K562 (cell line): ENCODE results near the gene PPA1. TPM values are rescaled to one million over a fixed set of nuclear protein-coding genes. Genes with fewer than 3 reads are reported as not detected.

Source experiments
- ATAC-seq: fragments of 200-7000 bp; cut with Tn5 transposase; 3 replicates; pipeline ENCODE4 v1.9.1; 2020; ENCODE audit warnings: moderate library complexity
- BruUV-seq: library from RNA; stranded (reverse); fragments of 400-500 nt; replicated peaks from 2 replicates; lab custom pipeline; 2021; lab: Mats Ljungman, UMichigan
- CTCF ChIA-PET: fragments of 300-600 bp; formaldehyde crosslinking; extraction: SDS; loops from one replicate; lab custom pipeline; 2021; ENCODE audit warnings: low intra/inter-chr PET ratio; lab: Yijun Ruan, JAX
- POLR2A ChIA-PET: fragments of 300-600, 350-650 bp; sonication (Branson Sonifier 250); formaldehyde crosslinking; extraction: SDS; loops from one replicate; lab custom pipeline; 2021; ENCODE audit warnings: antibody characterized with exemption, inconsistent platforms; lab: Yijun Ruan, JAX
- DNase-seq, 4 experiments: peaks; one replicate each; pipeline versions ENCODE4 v3.0.0 to v3.0.0-alpha.2; 2011 to 2018; ENCODE audit warnings: low spot score in 3 of 4, mixed read lengths in 3 of 4; ENCODE audit errors: extremely low read depth in 1 of 4
- FAIRE-seq: peaks from 2 replicates; lab custom pipeline; 2011; peaks lifted over from hg19 to GRCh38; lab: Jason Lieb, UNC
- H2AFZ ChIP-seq: 2 replicates; pipeline ENCODE4 v1.6.0; 2011; ENCODE audit warnings: low read depth, low read length, control low read depth, inconsistent platforms
- H3K27ac ChIP-seq: fragments of 200-600 bp; 3 replicates; pipeline ENCODE4 v1.8.0; 2011; ENCODE audit warnings: low read depth, mild to moderate bottlenecking, control low read depth, inconsistent platforms, low read length, moderate library complexity, mixed read lengths; ENCODE audit errors: extremely low read depth
- H3K27me3 ChIP-seq, 2 experiments: fragments of 300-600 bp in 1 of 2; 2 replicates in 1 of 2; 3 replicates in 1 of 2; pipeline versions ENCODE4 v1.6.0 to v1.8.0; 2011; ENCODE audit warnings: inconsistent platforms in 2 of 2, low read length in 2 of 2, mild to moderate bottlenecking in 1 of 2, mixed read lengths in 1 of 2, moderate library complexity in 1 of 2; ENCODE audit not compliant: control insufficient read depth in 2 of 2, insufficient read depth in 2 of 2
- H3K36me3 ChIP-seq: fragments of 300-600 bp; 3 replicates; pipeline ENCODE4 v1.8.0; 2011; ENCODE audit warnings: mild to moderate bottlenecking, low read length, inconsistent platforms; ENCODE audit not compliant: control insufficient read depth, insufficient read depth
- H3K4me1 ChIP-seq, 2 experiments: fragments of 200-600 bp in 1 of 2; replicated peaks in 1 of 2; 2 replicates in 1 of 2; 3 replicates in 1 of 2; pipeline versions ENCODE4 v1.5.1 to v1.8.0; 2011; ENCODE audit warnings: inconsistent platforms in 2 of 2, low read length in 2 of 2, mild to moderate bottlenecking in 1 of 2, mixed read lengths in 1 of 2, moderate library complexity in 1 of 2; ENCODE audit not compliant: control insufficient read depth in 2 of 2, insufficient read depth in 2 of 2
- H3K4me2 ChIP-seq: 2 replicates; pipeline ENCODE4 v1.6.1; 2011; ENCODE audit warnings: low read length, control low read depth, inconsistent platforms, mixed read lengths; ENCODE audit not compliant: insufficient read depth
- H3K4me3 ChIP-seq: fragments of 200-600 bp; sonication (generic), shearing (Covaris generic); 2 replicates; pipeline ENCODE4 v1.5.1; 2016; ENCODE audit warnings: control low read depth, inconsistent platforms
- H3K79me2 ChIP-seq: fragments of 200-600 bp; 3 replicates; pipeline ENCODE4 v1.8.0; 2011; ENCODE audit warnings: low read length, inconsistent platforms; ENCODE audit not compliant: control insufficient read depth, insufficient read depth
- H3K9ac ChIP-seq, 2 experiments: 2 replicates each; pipeline versions ENCODE4 v1.6.0 to v1.6.1; 2011; ENCODE audit warnings: low read depth in 2 of 2, low read length in 2 of 2, control low read depth in 1 of 2, inconsistent platforms in 1 of 2, mild to moderate bottlenecking in 1 of 2, mixed read lengths in 1 of 2; ENCODE audit not compliant: insufficient read depth in 1 of 2
- H3K9me1 ChIP-seq: one replicate; pipeline ENCODE4 v1.6.0; 2011; ENCODE audit warnings: inconsistent platforms, mild to moderate bottlenecking, low read length, moderate library complexity; ENCODE audit not compliant: control insufficient read depth, insufficient read depth
- H3K9me3 ChIP-seq: replicated peaks from 2 replicates; pipeline ENCODE4 v1.5.1; 2011; ENCODE audit warnings: low read depth, low read length, inconsistent platforms; ENCODE audit not compliant: control insufficient read depth, insufficient read depth
- H4K20me1 ChIP-seq: replicated peaks from 2 replicates; pipeline ENCODE4 v1.6.1; 2011; ENCODE audit warnings: low read length, inconsistent platforms, mixed read lengths; ENCODE audit not compliant: control insufficient read depth, insufficient read depth
- BCLAF1 ChIP-seq, 2 experiments: fragments of 450-650 bp in 1 of 2; IDR thresholded peaks; 2 replicates each; pipeline ENCODE4 v1.6.1; 2011 to 2017; ENCODE audit warnings: low read depth in 2 of 2, antibody characterized with exemption in 1 of 2, borderline replicate concordance in 1 of 2, low read length in 1 of 2, mild to moderate bottlenecking in 1 of 2, mixed read lengths in 1 of 2; ENCODE audit not compliant: control insufficient read depth in 1 of 2
- CREM ChIP-seq: IDR thresholded peaks from 2 replicates; pipeline ENCODE4 v1.6.1; 2014; ENCODE audit warnings: antibody characterized with exemption, low read depth
- E2F3 ChIP-seq: fragments of 250-450 bp; sonication (Bioruptor Pico); IDR thresholded peaks from 2 replicates; pipeline ENCODE4 v1.4.0; 2020; ENCODE audit warnings: mild to moderate bottlenecking
- ESRRA ChIP-seq: fragments of 450-650 bp; IDR thresholded peaks from 2 replicates; pipeline ENCODE4 v1.6.1; 2014; ENCODE audit warnings: low read depth, mild to moderate bottlenecking, moderate library complexity, borderline replicate concordance
- ETV5 ChIP-seq: sonication (generic); formaldehyde crosslinking; IDR thresholded peaks from 2 replicates; pipeline ENCODE4 v1.4.0; 2020; ENCODE audit warnings: low read depth, mild to moderate bottlenecking, missing genetic modification reagents
- HMGN3 ChIP-seq: IDR thresholded peaks from 2 replicates; pipeline ENCODE4 v1.6.1; 2011; ENCODE audit warnings: borderline replicate concordance, low read depth, mild to moderate bottlenecking, mixed read lengths, low read length; ENCODE audit not compliant: insufficient read length; ENCODE audit errors: extremely low read depth
- HNRNPL ChIP-seq: fragments of 200-400 bp; formaldehyde crosslinking; IDR thresholded peaks from 2 replicates; pipeline ENCODE4 v1.6.1; 2017; ENCODE audit warnings: low read depth, mild to moderate bottlenecking, low read length
- L3MBTL2 ChIP-seq: fragments of 450-650 bp; IDR thresholded peaks from 2 replicates; pipeline ENCODE4 v1.6.1; 2016; ENCODE audit warnings: mild to moderate bottlenecking, moderate library complexity
- MNT ChIP-seq, 2 experiments: fragments of 450-650 bp; conservative IDR thresholded peaks; 2 replicates each; pipeline ENCODE4 v1.6.1; 2017; ENCODE audit warnings: mild to moderate bottlenecking in 2 of 2, moderate library complexity in 2 of 2
- NFIX ChIP-seq: fragments of 250-450 bp; sonication (Bioruptor Pico); IDR thresholded peaks from 2 replicates; pipeline ENCODE4 v1.4.0; 2020; ENCODE audit warnings: low read depth, mild to moderate bottlenecking, moderate library complexity
- TGIF2 ChIP-seq: sonication (generic); formaldehyde crosslinking; IDR thresholded peaks from 2 replicates; pipeline ENCODE4 v1.8.1; 2022; ENCODE audit warnings: mild to moderate bottlenecking, missing genetic modification reagents, moderate library complexity
- ZBED1 ChIP-seq: IDR thresholded peaks from 2 replicates; pipeline ENCODE4 v1.6.1; 2014
- ZKSCAN1 ChIP-seq: fragments of 150-350 bp; IDR thresholded peaks from 2 replicates; pipeline ENCODE4 v1.6.1; 2016; ENCODE audit warnings: low read depth, low read length
- ZKSCAN8 ChIP-seq: fragments of 200-800 bp; sonication (Bioruptor generic); IDR thresholded peaks from 2 replicates; pipeline ENCODE4 v1.6.1; 2016; ENCODE audit warnings: missing genetic modification characterization, missing compliant biosample characterization
- ZNF57 ChIP-seq: fragments of 450-650 bp; formaldehyde crosslinking; IDR thresholded peaks from 2 replicates; pipeline ENCODE4 v1.4.0; 2020; ENCODE audit warnings: mild to moderate bottlenecking, moderate library complexity
- ZNF764 ChIP-seq: fragments of 250-450 bp; sonication (Bioruptor Pico); IDR thresholded peaks from 2 replicates; pipeline ENCODE4 v1.4.0; 2020; ENCODE audit warnings: low read depth, mild to moderate bottlenecking, moderate library complexity
- WGBS: fragments of 100-300 bp; shearing (Covaris generic); methylation state at CpG from one replicate; pipeline ENCODE4 v1.1.6; 2016; ENCODE audit warnings: low coverage, mixed read lengths; ENCODE audit not compliant: insufficient coverage; ENCODE audit errors: missing lambda C conversion rate; 5-methylcytosine and 5-hydroxymethylcytosine counted together
- in situ Hi-C: fragments of 300-500 bp; cut with MboI; formaldehyde crosslinking; loops from 4 replicates; pipeline ENCODE4 v1.15.0; 2018; ENCODE audit warnings: inconsistent platforms, mixed read lengths
- intact Hi-C: fragments of 100-400 bp; cut with micrococcal nuclease; formaldehyde crosslinking; loops from 2 replicates; pipeline ENCODE4 v1.14.2; 2022
- polyA plus RNA-seq, 8 experiments: library from polyadenylated mRNA; depleted of rRNA in 4 of 8; stranded (reverse) in 5 of 8; unstranded in 3 of 8; fragments of >200 nt; fragmentation: Nextera tagmentation in 2 of 8; fragmentation: Illumina TruSeq in 1 of 8; extraction: Ambion mirVana in 2 of 8; extraction: Trizol in 1 of 8; gene quantifications; 2 replicates each; pipeline versions ENCODE4 v1.2.1 to v1.2.3, GENCODE V29; 2011 to 2014; ENCODE audit warnings: inconsistent platforms in 1 of 8, missing spikeins in 1 of 8
- total RNA-seq, 7 experiments: library from RNA; depleted of rRNA in 6 of 7; stranded (reverse); fragments of >200 nt in 6 of 7; fragmentation: Illumina TruSeq in 2 of 7; extraction: Trizol in 2 of 7; gene quantifications; 2 replicates each; pipeline versions ENCODE4 v1.2.1 to v1.2.3, GENCODE V29; 2011 to 2021; ENCODE audit warnings: low replicate concordance in 1 of 7

Gene PPA1
- total and polyA plus RNA-seq, 9 of the 15 experiments (the other 6 are each of a cell fraction or from before 2014, with no cell fraction given), result 301 to 635 (median 471) TPM

GRCh38 chr10:70228491-70228890 lies 4.7 kb downstream of the PPA1 start:
- Histone ChIP-seq H4K20me1 (peaks cover 5% of the 10 kb centered on the region; the same call in 1 of the 2 replicates), H3K4me3 (no peak overlapping the region), H3K27me3 (no peaks in the 10 kb centered on the region), H3K9me1 (no peaks in the 10 kb centered on the region), H2AFZ (no peak overlapping the region), H3K36me3 (peaks cover 70% of the 10 kb centered on the region), H3K27ac (no peak overlapping the region), H3K4me2 (no peak overlapping the region), H3K79me2 (peaks cover 95% of the 10 kb centered on the region), H3K9me3 (no peaks in the 10 kb centered on the region), H3K4me1 (peaks cover 3 to 24% of the 10 kb centered on the region in 2 experiments; a peak in 4 of 5 replicates), H3K9ac (no peak overlapping the region)
- in situ Hi-C loops (no loop called here), intact Hi-C loops (loop anchor here (10.0 kb wide), 1 partner anchor 306 kb away; no protein-coding TSS in a partner anchor)
- no TSS peak for BruUV-seq
- CTCF ChIA-PET, result no interaction called here
- 56% methylated on average over 1 of the region's 1 CpG for WGBS
- ATAC-seq (no peak), FAIRE-seq (no peak), DNase-seq (no peak)
- no peak for TF ChIP-seq ZKSCAN8 (CRISPR knock-in tag)
- no peak for TF ChIP-seq ZNF57 (CRISPR knock-in tag)
- no peak for TF ChIP-seq ZNF764
- no peak for TF ChIP-seq TGIF2 (CRISPR knock-in tag)
- no peak for TF ChIP-seq BCLAF1 (IDR thresholded peaks at IDR 0.05; ENCODE audit: borderline replicate concordance in 1 of 2, control insufficient read depth in 1 of 2, low read depth in 2 of 2, low read length in 1 of 2)
- no peak for TF ChIP-seq E2F3
- no peak for TF ChIP-seq ZBED1
- no peak for TF ChIP-seq ETV5 (CRISPR knock-in tag)
- no peak for TF ChIP-seq L3MBTL2
- no peak for TF ChIP-seq NFIX (CRISPR knock-in tag)
- TF ChIP-seq HMGN3, result no peak
- no peak for TF ChIP-seq HNRNPL
- TF ChIP-seq ESRRA, result no peak
- TF ChIP-seq CREM, result no peak
- TF ChIP-seq ZKSCAN1, result no peak
- no peak for TF ChIP-seq MNT (conservative IDR thresholded peaks at IDR 0.05)
- POLR2A ChIA-PET, result interaction anchor here (0.6 to 1.6 kb wide), 2 partner anchors 37 to 129 kb away, joined by 4 to 6 read pairs; no protein-coding TSS in a partner anchor
